Adrenal gland (tissue), 12 donors: ENCODE measurements around the gene MAP7D1. TPM values are rescaled to one million over a fixed set of nuclear protein-coding genes. Genes with fewer than 3 reads are reported as not detected.
A peak's percentile ranks its signal among the peaks of the same experiment; 100 is the strongest.

Experiments used
- DNase-seq, 7 donors: peaks; one replicate each; pipeline ENCODE4 v3.0.0-alpha.2; 2019 to 2020
- H3K27ac ChIP-seq, 5 donors: fragments of 200-600 bp; sonication (generic) in 4 of 5; 1 replicate in 3 of 5; 2 replicates in 2 of 5; pipeline versions ENCODE4 v1.5.1 to v1.8.0; 2016 to 2020; ENCODE audit warnings: mild to moderate bottlenecking in 1 of 5
- H3K27me3 ChIP-seq: fragments of 200-600 bp; 2 replicates; pipeline ENCODE4 v1.8.0; 2021
- H3K36me3 ChIP-seq, 2 donors: fragments of 200-600 bp; replicated peaks in 1 of 2; 1 replicate in 1 of 2; 2 replicates in 1 of 2; pipeline versions ENCODE4 v1.5.1 to v1.8.0; 2018 to 2022
- H3K4me1 ChIP-seq, 2 donors: fragments of 200-600 bp; replicated peaks in 1 of 2; 1 replicate in 1 of 2; 2 replicates in 1 of 2; pipeline versions ENCODE4 v1.5.1 to v1.8.0; 2018 to 2021
- H3K4me3 ChIP-seq, 4 donors: fragments of 200-600 bp; sonication (generic) in 3 of 4; one replicate each; pipeline ENCODE4 v1.5.1; 2016 to 2018
- H3K9me3 ChIP-seq, 3 donors: fragments of 200-600 bp; sonication (generic) in 1 of 3; replicated peaks in 1 of 3; 1 replicate in 2 of 3; 2 replicates in 1 of 3; pipeline versions ENCODE4 v1.5.1 to v1.8.0; 2016 to 2021
- CTCF ChIP-seq, 6 experiments: fragments of 450-650 bp in 4 of 6; fragments of 200-600 bp in 2 of 6; sonication (generic) in 1 of 6; IDR thresholded peaks; 1 replicate in 5 of 6; 2 replicates in 1 of 6; pipeline versions ENCODE4 v1.5.1 to v1.8.0; 2016 to 2021; ENCODE audit warnings: antibody characterized with exemption in 6 of 6, mild to moderate bottlenecking in 2 of 6, moderate library complexity in 1 of 6
- POLR2A ChIP-seq, 2 donors: fragments of 450-650 bp; IDR thresholded peaks; one replicate each; pipeline ENCODE4 v1.6.1; 2017; ENCODE audit warnings: antibody characterized with exemption in 2 of 2, mild to moderate bottlenecking in 2 of 2, moderate library complexity in 1 of 2
- WGBS, 4 donors: extraction: QIAGEN DNeasy Blood & Tissue Kit in 2 of 4; methylation state at CpG; one replicate each; pipeline versions ENCODE4 v1.1.5 to v1.1.7; 2013 to 2017; 5-methylcytosine and 5-hydroxymethylcytosine counted together
- intact Hi-C, 2 donors: fragments of 100-400 bp; cut with DNase I; formaldehyde crosslinking; loops; one replicate each; pipeline versions ENCODE4 v1.14.1 to v1.15.0; 2022 to 2023
- polyA plus RNA-seq, 3 donors: library from polyadenylated mRNA; stranded (reverse); fragments of 200-250 nt in 2 of 3; fragments of 350-450 nt in 1 of 3; fragmentation: Illumina TruSeq in 1 of 3; extraction: RNeasy Lipid Tissue Mini Kit (QIAGEN cat#74804) in 1 of 3; gene quantifications; one replicate each; pipeline ENCODE4 v1.2.3, GENCODE V29; 2013 to 2014
- total RNA-seq, 9 donors: library from RNA; depleted of rRNA in 4 of 9; stranded (reverse); fragments of >200 nt in 4 of 9; fragments of 120-200 nt in 1 of 9; fragmentation: NEBNext Ultra II Directional in 1 of 9; extraction: Animal tissue kit (Norgen Biotek cat#: 25700) in 1 of 9; gene quantifications; one replicate each; pipeline versions ENCODE4 v1.1.0 to v1.2.4, GENCODE V29; 2013 to 2023
- donor health status: healthy with polysubstance abuse.
- donor health status: Bipolar disorder and iron deficiency.
- donor health status: DM: yes; HTN: yes; CAD: no.
- donor health status: DM: no; HTN: no; CAD: no.
- donor health status: DM: no; HTN: no; CAD: no.
- donor health status: DM: yes; HTN: yes; CAD: no.

Gene MAP7D1
- total and polyA plus RNA-seq, 12 donors, result 11.8 to 121 (median 68.3) TPM

GRCh38 chr1:36164361-36164760 is 8.4 kb downstream of the MAP7D1 start:
- peaks cover 34 to 50% of the 10 kb centered on the region in 2 donors for H3K4me1 ChIP-seq
- H3K9me3 ChIP-seq, result no peaks in the 10 kb centered on the region
- WGBS, 4 donors, result 90 to 98% (median 92%) methylated on average over 2 of the region's 2 CpGs
- DNase-seq, result no peak
- H3K27me3 ChIP-seq, result no peaks in the 10 kb centered on the region
- TF ChIP-seq POLR2A (IDR thresholded peaks at IDR 0.05) (no peak), CTCF (IDR thresholded peaks at IDR 0.05) (no peak)
- no peak overlapping the region for H3K4me3 ChIP-seq
- peaks cover 0 to 9% of the 10 kb centered on the region in 2 donors for H3K36me3 ChIP-seq
- intact Hi-C loops, result no loop called here
- no peak overlapping the region for H3K27ac ChIP-seq

- intact Hi-C loops, result no loop called here
- DNase-seq, result no peak
- Histone ChIP-seq H3K27me3 (no peaks in the 10 kb centered on the region), H3K36me3 (peaks cover 0 to 9% of the 10 kb centered on the region in 2 donors), H3K4me1 (peaks cover 34 to 46% of the 10 kb centered on the region in 2 donors), H3K9me3 (no peaks in the 10 kb centered on the region), H3K4me3 (no peak overlapping the region), H3K27ac (no peak overlapping the region)
- TF ChIP-seq POLR2A (IDR thresholded peaks at IDR 0.05), result no peak
- TF ChIP-seq CTCF (IDR thresholded peaks at IDR 0.05), result no peak
- WGBS, 4 donors, result 94 to 100% (median 100%) methylated on average over 1 of the region's 1 CpG
Measured at GRCh38 chr1:36165145-36165544, 9.2 kb downstream of the MAP7D1 start.

- Histone ChIP-seq H3K36me3 (peaks cover 0 to 14% of the 10 kb centered on the region in 2 donors), H3K4me1 (peaks cover 27 to 41% of the 10 kb centered on the region in 2 donors), H3K4me3 (no peak overlapping the region), H3K27ac (no peak overlapping the region), H3K9me3 (no peaks in the 10 kb centered on the region), H3K27me3 (no peaks in the 10 kb centered on the region)
- TF ChIP-seq POLR2A (IDR thresholded peaks at IDR 0.05) (no peak), CTCF (IDR thresholded peaks at IDR 0.05) (no peak)
- no peak for DNase-seq
- WGBS, 4 donors, result 61 to 85% (median 70%) methylated on average over 4 of the region's 4 CpGs
- intact Hi-C loops, result no loop called here
Measured at GRCh38 chr1:36166136-36166535, 10.2 kb downstream of the MAP7D1 start.

GRCh38 chr1:36166938-36167905 is 11.3 kb downstream of the MAP7D1 start:
- peaks cover 17 to 33% of the 10 kb centered on the region in 2 donors for H3K4me1 ChIP-seq
- DNase-seq, result peak in 2 of 7 donors; percentile 39 to 41
- peaks cover 0 to 25% of the 10 kb centered on the region in 2 donors for H3K36me3 ChIP-seq
- H3K27ac ChIP-seq, result peak overlapping the region in 1 of 5 donors; percentile 17
- no peak overlapping the region for H3K4me3 ChIP-seq
- TF ChIP-seq CTCF (IDR thresholded peaks at IDR 0.05) (no peak), POLR2A (IDR thresholded peaks at IDR 0.05) (no peak)
- 59 to 85% (median 72%) methylated on average over 9 to 15 of the region's 15 CpGs for whole genome bisulfite sequencing, 4 donors
- no peaks in the 10 kb centered on the region for H3K27me3 ChIP-seq
- intact Hi-C loops, result no loop called here
- H3K9me3 ChIP-seq, result no peaks in the 10 kb centered on the region
